ENCODE measurements around the gene CEP83. TPM values are rescaled to one million over a fixed set of nuclear protein-coding genes. Genes with fewer than 3 reads are reported as not detected.
A peak's percentile ranks its signal among the peaks of the same experiment; 100 is the strongest.

The CEP83 gene
- total and polyA plus RNA-seq, 8 donors: 11.9 to 46.1 (median 38.8) TPM

DNA sequence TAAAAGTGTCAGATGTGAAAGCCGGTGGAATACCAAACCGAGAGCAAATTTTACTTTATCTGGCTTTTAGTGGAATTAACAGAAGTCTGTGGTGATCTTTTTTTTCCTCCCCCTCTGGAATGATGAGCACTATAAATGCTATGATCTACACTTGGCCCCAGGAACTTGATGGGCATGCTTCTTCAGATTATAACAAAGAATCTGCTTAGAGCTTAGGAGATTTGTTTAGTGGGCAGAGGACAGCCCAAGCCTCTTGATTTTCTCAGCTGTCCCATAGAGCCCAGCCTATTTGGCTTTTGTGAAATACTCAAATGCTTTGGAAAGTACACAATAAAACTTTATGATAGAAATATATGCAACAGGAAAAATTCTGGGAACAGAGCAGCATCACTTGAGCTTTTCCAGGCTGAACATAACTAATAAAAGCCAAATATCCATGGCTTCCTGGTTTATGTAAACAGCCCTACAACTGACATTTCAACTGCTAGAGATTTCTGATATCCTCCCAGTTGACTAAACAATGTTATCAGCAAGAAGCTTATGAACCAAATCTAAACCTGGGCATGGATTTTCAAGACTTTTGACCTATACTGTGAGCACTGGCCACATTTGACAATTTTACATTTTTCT, 161.7 kb downstream of the CEP83 start:
- intact Hi-C loops (cut with DNase I): no loop called here
- Histone ChIP-seq H3K4me3 (no peak overlapping the region), H3K36me3 (peaks cover 0 to 100% of the 10 kb centered on the region in 2 donors), H3K4me1 (peaks cover 0 to 4% of the 10 kb centered on the region in 2 donors), H3K27me3 (no peaks in the 10 kb centered on the region), H3K9me3 (no peaks in the 10 kb centered on the region), H3K27ac (peak overlapping the region in 1 of 2 donors; percentile 30)
- ATAC-seq (no peak), DNase-seq (no peak)
- TF ChIP-seq, protein P1, sequence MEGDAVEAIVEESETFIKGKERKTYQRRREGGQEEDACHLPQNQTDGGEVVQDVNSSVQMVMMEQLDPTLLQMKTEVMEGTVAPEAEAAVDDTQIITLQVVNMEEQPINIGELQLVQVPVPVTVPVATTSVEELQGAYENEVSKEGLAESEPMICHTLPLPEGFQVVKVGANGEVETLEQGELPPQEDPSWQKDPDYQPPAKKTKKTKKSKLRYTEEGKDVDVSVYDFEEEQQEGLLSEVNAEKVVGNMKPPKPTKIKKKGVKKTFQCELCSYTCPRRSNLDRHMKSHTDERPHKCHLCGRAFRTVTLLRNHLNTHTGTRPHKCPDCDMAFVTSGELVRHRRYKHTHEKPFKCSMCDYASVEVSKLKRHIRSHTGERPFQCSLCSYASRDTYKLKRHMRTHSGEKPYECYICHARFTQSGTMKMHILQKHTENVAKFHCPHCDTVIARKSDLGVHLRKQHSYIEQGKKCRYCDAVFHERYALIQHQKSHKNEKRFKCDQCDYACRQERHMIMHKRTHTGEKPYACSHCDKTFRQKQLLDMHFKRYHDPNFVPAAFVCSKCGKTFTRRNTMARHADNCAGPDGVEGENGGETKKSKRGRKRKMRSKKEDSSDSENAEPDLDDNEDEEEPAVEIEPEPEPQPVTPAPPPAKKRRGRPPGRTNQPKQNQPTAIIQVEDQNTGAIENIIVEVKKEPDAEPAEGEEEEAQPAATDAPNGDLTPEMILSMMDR (IDR thresholded peaks at IDR 0.05): no peak

- Histone ChIP-seq H3K9me3 (no peaks in the 10 kb centered on the region), H3K4me3 (no peak overlapping the region), H3K27me3 (no peaks in the 10 kb centered on the region), H3K36me3 (peaks cover 0 to 98% of the 10 kb centered on the region in 2 donors), H3K27ac (peak overlapping the region in 1 of 2 donors; percentile 5), H3K4me1 (peaks cover 0 to 4% of the 10 kb centered on the region in 2 donors)
- ATAC-seq (no peak), DNase-seq (no peak)
- TF ChIP-seq, protein P1 (IDR thresholded peaks at IDR 0.05): no peak
- intact Hi-C loops (cut with DNase I): no loop called here
Observed at GRCh38 chr12:94297096-94297699, 162.5 kb downstream of the CEP83 start.

DNA sequence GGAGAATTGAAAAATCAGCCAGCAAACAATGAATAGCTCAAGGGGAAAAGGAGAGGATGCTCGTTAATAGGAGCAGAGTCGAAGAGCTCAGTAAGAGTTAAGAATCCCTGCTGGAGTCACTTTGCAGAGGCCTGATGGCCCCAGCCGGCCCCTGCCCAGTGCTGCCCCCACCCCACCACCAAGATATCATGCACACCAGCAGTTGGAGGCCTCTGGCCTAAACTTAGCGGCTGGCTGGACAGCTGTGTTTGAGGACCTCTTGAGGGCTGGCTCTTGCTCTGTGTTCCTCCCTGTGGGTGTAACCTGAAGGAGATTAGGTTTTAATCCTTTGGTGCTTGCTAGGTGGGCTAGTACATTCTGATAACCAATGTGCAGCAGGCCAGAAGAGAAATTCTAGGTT, 169.3 kb downstream of the CEP83 start:
- H3K27ac ChIP-seq: peak overlapping the region; percentile 50 to 72
- intact Hi-C loops (cut with DNase I): no loop called here
- no peaks in the 10 kb centered on the region for H3K27me3 ChIP-seq
- H3K4me1 ChIP-seq: peaks cover 9 to 18% of the 10 kb centered on the region in 2 donors
- peak; percentile 81 for ATAC-seq
- TF ChIP-seq, protein P1 (IDR thresholded peaks at IDR 0.05): no peak
- no peak overlapping the region for H3K4me3 ChIP-seq
- peak in 1 of 4 donors; percentile 24 for DNase-seq
- no peaks in the 10 kb centered on the region for H3K9me3 ChIP-seq
- H3K36me3 ChIP-seq: peaks cover 0 to 81% of the 10 kb centered on the region in 2 donors

DNA sequence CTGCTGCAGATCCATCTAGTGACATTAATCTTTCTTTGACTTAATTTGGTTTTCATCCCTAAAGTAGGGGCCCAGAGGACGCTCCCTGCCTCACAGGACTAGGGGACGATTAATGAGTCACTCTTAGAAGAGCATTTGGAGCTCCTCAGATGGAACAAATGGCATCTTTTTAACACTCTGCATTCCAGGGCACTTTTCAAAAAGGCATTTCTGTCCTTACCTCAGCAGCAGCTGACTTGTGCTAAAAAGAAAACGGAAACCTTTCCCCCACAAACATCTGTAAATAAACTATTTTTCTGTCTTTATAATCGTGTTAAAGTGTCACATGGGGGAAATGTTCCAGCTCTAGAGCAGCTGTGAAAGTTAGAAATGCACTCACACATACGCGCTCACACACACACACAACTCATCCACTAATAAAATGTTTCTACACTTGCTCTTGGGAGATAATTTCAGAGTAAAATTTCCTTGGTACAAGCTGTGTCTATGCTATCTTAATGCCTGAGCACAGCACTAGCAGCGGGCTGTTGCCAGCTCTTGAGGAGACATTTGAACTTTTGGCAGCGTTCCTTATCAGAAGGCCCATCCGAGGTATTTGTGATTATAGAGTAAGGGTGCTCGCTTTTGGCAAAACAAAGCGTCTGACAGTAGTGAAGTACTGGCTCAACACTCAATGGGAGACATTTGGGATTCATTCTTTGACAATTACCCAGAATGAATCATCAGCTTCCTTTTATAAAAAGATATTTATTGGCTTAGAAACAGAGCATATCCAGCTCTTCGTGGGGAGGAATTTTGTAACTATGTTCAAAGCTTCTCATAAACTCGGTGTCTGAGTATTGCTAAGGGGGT, 170.0 kb downstream of the CEP83 start:
- Histone ChIP-seq H3K4me3 (no peak overlapping the region), H3K9me3 (no peaks in the 10 kb centered on the region), H3K27ac (peak overlapping the region; percentile 50 to 72), H3K36me3 (peaks cover 0 to 81% of the 10 kb centered on the region in 2 donors), H3K4me1 (peaks cover 9 to 18% of the 10 kb centered on the region in 2 donors), H3K27me3 (no peaks in the 10 kb centered on the region)
- peak in 1 of 4 donors; percentile 42 for DNase-seq
- intact Hi-C loops (cut with DNase I): no loop called here
- TF ChIP-seq, protein P1 (IDR thresholded peaks at IDR 0.05): no peak
- peak; percentile 59 for ATAC-seq

GRCh38 chr12:94287245-94287628, 172.4 kb downstream of the CEP83 start:
- Histone ChIP-seq H3K27me3 (no peaks in the 10 kb centered on the region), H3K9me3 (no peaks in the 10 kb centered on the region), H3K4me3 (no peak overlapping the region), H3K4me1 (peaks cover 14 to 30% of the 10 kb centered on the region in 2 donors), H3K27ac (no peak overlapping the region), H3K36me3 (peaks cover 0 to 75% of the 10 kb centered on the region in 2 donors)
- TF ChIP-seq, protein P1 (IDR thresholded peaks at IDR 0.05): no peak
- no peak for ATAC-seq
- DNase-seq: no peak
- intact Hi-C loops (cut with DNase I): no loop called here

Data from left lung (tissue), 10 donors.